H1 (cell line): ENCODE measurements around the gene DKK3.

Experiments
- CBX8 ChIP-seq: fragments of 300-800, 300-1000 bp; sonication (generic); IDR thresholded peaks from 2 replicates; pipeline ENCODE4 v1.7.1; 2016; ENCODE audit warnings: low read depth, low read length, borderline replicate concordance
- EP300 ChIP-seq, 2 experiments: IDR thresholded peaks; 1 replicate in 1 of 2; 2 replicates in 1 of 2; pipeline ENCODE4 v1.6.1; 2011 to 2012; ENCODE audit warnings: low read depth in 2 of 2, low read length in 2 of 2, mild to moderate bottlenecking in 2 of 2, borderline replicate concordance in 1 of 2, inconsistent platforms in 1 of 2, moderate library complexity in 1 of 2
- EZH2 ChIP-seq: fragments of 200-600 bp; sonication (generic); IDR thresholded peaks from 2 replicates; pipeline ENCODE4 v1.7.1; 2012; ENCODE audit warnings: low read depth, mild to moderate bottlenecking, moderate library complexity, low read length, inconsistent platforms; ENCODE audit not compliant: severe bottlenecking
- TF ChIP-seq, protein P1 (sequence below), 3 experiments: IDR thresholded peaks; 1 replicate in 2 of 3; 2 replicates in 1 of 3; pipeline versions ENCODE4 v1.5.1 to v1.6.1; 2011; ENCODE audit warnings: low read length in 3 of 3, mild to moderate bottlenecking in 3 of 3, inconsistent platforms in 2 of 3, low read depth in 1 of 3, moderate library complexity in 1 of 3; ENCODE audit not compliant: insufficient read depth in 1 of 3; ENCODE audit errors: control extremely low read depth in 1 of 3

DNA sequence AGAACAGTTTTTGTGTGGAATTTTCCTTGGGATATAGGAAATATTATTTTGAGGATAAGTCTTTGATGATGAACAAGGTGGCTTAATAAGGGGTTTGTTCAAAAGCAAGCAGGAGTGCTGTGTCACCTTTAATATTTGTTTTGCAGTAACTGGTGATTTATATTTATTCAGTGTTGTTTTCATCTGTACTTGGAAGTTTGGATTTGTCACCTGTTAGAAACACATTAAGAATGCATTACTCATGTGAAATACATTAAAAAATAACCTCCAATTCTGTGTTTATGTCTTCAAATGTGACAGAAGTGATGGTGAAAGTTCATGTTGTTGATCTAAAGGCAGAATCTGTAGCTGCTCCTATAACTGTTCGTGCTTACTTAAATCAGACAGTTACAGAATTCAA, 70.5 kb downstream of the DKK3 start:
- TF ChIP-seq CBX8: no peak
- TF ChIP-seq EP300 (IDR thresholded peaks at IDR 0.05; ENCODE audit: borderline replicate concordance in 1 of 2, low read depth in 2 of 2, low read length in 2 of 2): no peak
- no peak for TF ChIP-seq EZH2
- TF ChIP-seq, protein P1, sequence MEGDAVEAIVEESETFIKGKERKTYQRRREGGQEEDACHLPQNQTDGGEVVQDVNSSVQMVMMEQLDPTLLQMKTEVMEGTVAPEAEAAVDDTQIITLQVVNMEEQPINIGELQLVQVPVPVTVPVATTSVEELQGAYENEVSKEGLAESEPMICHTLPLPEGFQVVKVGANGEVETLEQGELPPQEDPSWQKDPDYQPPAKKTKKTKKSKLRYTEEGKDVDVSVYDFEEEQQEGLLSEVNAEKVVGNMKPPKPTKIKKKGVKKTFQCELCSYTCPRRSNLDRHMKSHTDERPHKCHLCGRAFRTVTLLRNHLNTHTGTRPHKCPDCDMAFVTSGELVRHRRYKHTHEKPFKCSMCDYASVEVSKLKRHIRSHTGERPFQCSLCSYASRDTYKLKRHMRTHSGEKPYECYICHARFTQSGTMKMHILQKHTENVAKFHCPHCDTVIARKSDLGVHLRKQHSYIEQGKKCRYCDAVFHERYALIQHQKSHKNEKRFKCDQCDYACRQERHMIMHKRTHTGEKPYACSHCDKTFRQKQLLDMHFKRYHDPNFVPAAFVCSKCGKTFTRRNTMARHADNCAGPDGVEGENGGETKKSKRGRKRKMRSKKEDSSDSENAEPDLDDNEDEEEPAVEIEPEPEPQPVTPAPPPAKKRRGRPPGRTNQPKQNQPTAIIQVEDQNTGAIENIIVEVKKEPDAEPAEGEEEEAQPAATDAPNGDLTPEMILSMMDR (IDR thresholded peaks at IDR 0.05; ENCODE audit: control extremely low read depth in 1 of 3, insufficient read depth in 1 of 3, low read depth in 1 of 3, low read length in 3 of 3): no peak
